GM18951 (cell line): ENCODE data around the gene THBS4.

Source experiments
- POLR2A ChIP-seq: IDR thresholded peaks from 4 replicates; pipeline ENCODE4 v1.6.1; 2011; ENCODE audit warnings: mild to moderate bottlenecking; ENCODE audit not compliant: insufficient read length, insufficient read depth; ENCODE audit errors: extremely low read depth
- in situ Hi-C: fragments of 300-500 bp; cut with MboI; formaldehyde crosslinking; loops from one replicate; pipeline ENCODE4 v1.12.0; 2022; ENCODE audit warnings: low sequenced_read_pairs, mixed read lengths, inconsistent platforms; ENCODE audit not compliant: unreplicated experiment

The THBS4 gene

GRCh38 chr5:80072103-80073073, 37.2 kb downstream of the THBS4 start:
- in situ Hi-C loops: no loop called here
- TF ChIP-seq POLR2A: no peak

GRCh38 chr5:80076131-80077050, 41.2 kb downstream of the THBS4 start:
- in situ Hi-C loops: no loop called here
- no peak for TF ChIP-seq POLR2A

GRCh38 chr5:80077051-80077714, 42.0 kb downstream of the THBS4 start:
- in situ Hi-C loops: no loop called here
- no peak for TF ChIP-seq POLR2A

GRCh38 chr5:80078921-80079320, 43.8 kb downstream of the THBS4 start:
- TF ChIP-seq POLR2A: no peak
- in situ Hi-C loops: no loop called here

- TF ChIP-seq POLR2A: no peak
- in situ Hi-C loops: no loop called here
Observed at GRCh38 chr5:80082281-80082680, 47.1 kb downstream of the THBS4 start.

- TF ChIP-seq POLR2A: no peak
- in situ Hi-C loops: no loop called here
Observed at GRCh38 chr5:80082731-80083100, 47.6 kb downstream of the THBS4 start.

GRCh38 chr5:80083101-80083890, 48.1 kb downstream of the THBS4 start:
- in situ Hi-C loops: no loop called here
- no peak for TF ChIP-seq POLR2A

- in situ Hi-C loops: loop anchor here (10.0 kb wide), 1 partner anchor 194 kb away; no protein-coding TSS in a partner anchor
- TF ChIP-seq POLR2A: no peak
Observed at GRCh38 chr5:80090884-80091166, 55.7 kb downstream of the THBS4 start.

GRCh38 chr5:80091792-80092192, 56.6 kb downstream of the THBS4 start:
- in situ Hi-C loops: loop anchor here (10.0 kb wide), 1 partner anchor 193 kb away; no protein-coding TSS in a partner anchor

- TF ChIP-seq POLR2A: no peak
- in situ Hi-C loops: loop anchor here (10.0 kb wide), 1 partner anchor 192 kb away; no protein-coding TSS in a partner anchor
Observed at GRCh38 chr5:80092486-80093107, 57.4 kb downstream of the THBS4 start.

GRCh38 chr5:80093796-80094195, 58.6 kb downstream of the THBS4 start:
- in situ Hi-C loops: loop anchor here (10.0 kb wide), 1 partner anchor 191 kb away; no protein-coding TSS in a partner anchor
- no peak for TF ChIP-seq POLR2A

- in situ Hi-C loops: loop anchor here (10.0 kb wide), 1 partner anchor 191 kb away; no protein-coding TSS in a partner anchor
- TF ChIP-seq POLR2A: no peak
Observed at GRCh38 chr5:80094236-80094738, 59.1 kb downstream of the THBS4 start.
